ENCODE measurements around the gene TRIP10. TPM values are rescaled to one million over a fixed set of nuclear protein-coding genes. Genes with fewer than 3 reads are reported as not detected.

The TRIP10 gene
- total RNA-seq, 1 experiment from 2014 or later = 50.0 TPM

GRCh38 chr19:6716610-6716970, 22.9 kb upstream of the TRIP10 start:
- no peaks in the 10 kb centered on the region for H3K36me3 ChIP-seq
- no peak overlapping the region for H3K4me3 ChIP-seq
- H3K27ac ChIP-seq = no peak overlapping the region
- 0 out of 2 replicates have a peak, but pooled peaks cover 3% of the 10 kb centered on the region for H3K9me3 ChIP-seq (replicated peaks)
- H3K4me1 ChIP-seq (replicated peaks) = no peaks in the 10 kb centered on the region
- no peaks in the 10 kb centered on the region; the same call in 1 of the 2 replicates for H3K27me3 ChIP-seq (replicated peaks)
- no peak for DNase-seq (ENCODE audit: low read depth in 1 of 2, low spot score in 2 of 2)

DNA sequence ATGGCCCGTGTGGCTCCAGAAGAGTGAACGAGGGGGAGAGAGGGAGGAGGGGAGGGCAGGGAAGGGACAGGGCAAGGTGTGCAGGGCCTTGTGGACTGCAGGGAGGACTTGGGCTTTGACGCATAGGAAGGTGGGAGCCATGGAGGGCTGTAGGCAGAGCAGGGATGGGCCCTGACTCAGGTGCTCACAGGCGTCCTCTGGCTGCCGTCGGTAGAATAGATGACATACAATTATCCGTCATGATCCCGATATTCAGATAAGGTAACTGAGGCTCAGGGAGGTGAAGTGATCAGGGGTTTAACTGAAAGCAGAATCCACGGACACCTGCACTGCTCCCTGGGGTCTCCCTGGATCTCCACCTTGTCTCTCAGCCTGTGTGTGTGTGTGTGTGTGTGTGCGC, 22.4 kb upstream of the TRIP10 start:
- H3K27ac ChIP-seq = no peak overlapping the region
- H3K27me3 ChIP-seq (replicated peaks) = no peaks in the 10 kb centered on the region; the same call in 1 of the 2 replicates
- no peak overlapping the region for H3K4me3 ChIP-seq
- no peaks in the 10 kb centered on the region for H3K4me1 ChIP-seq (replicated peaks)
- no peaks in the 10 kb centered on the region for H3K36me3 ChIP-seq
- no peak for DNase-seq (ENCODE audit: low read depth in 1 of 2, low spot score in 2 of 2)
- H3K9me3 ChIP-seq (replicated peaks) = 0 out of 2 replicates have a peak, but pooled peaks cover 3% of the 10 kb centered on the region

- DNase-seq (ENCODE audit: low read depth in 1 of 2, low spot score in 2 of 2) = no peak
- no peaks in the 10 kb centered on the region for H3K36me3 ChIP-seq
- no peak overlapping the region for H3K4me3 ChIP-seq
- 0 out of 2 replicates have a peak, but pooled peaks cover 3% of the 10 kb centered on the region for H3K9me3 ChIP-seq (replicated peaks)
- no peaks in the 10 kb centered on the region; the same call in 1 of the 2 replicates for H3K27me3 ChIP-seq (replicated peaks)
- no peak overlapping the region for H3K27ac ChIP-seq
- H3K4me1 ChIP-seq (replicated peaks) = no peaks in the 10 kb centered on the region
Observed at GRCh38 chr19:6717441-6717971, 22.0 kb upstream of the TRIP10 start.

DNA sequence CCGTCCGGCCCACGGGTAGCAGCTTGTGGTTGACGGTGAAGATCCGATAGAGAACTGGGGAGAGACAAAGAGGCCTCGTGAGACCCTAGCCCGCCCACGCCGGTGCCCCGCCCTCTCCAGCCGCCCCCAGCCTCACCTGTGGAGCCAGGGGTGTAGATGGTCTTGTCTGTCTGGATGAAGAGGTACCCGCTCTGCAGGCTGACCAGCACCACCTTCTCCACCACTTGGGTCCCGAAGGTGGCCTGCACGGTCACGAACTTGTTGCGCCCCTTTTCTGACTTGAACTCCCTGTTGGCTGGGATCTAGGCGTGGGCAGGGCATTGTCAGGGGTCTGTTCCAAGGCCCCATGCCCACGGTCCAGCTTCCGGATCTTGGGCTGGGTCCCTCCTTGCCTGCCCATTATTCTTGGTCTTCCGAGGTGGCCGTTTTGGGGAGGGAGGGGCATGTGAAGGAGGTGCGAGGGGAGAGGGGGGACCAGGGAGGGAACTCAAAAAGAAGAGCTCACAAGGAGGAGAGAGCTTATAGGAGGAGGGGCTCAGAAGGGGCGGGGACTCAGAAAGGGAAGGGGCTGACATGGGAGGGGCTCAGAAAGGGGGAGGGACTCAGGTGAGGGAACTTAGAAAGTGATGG, 21.3 kb upstream of the TRIP10 start:
- H3K27ac ChIP-seq = no peak overlapping the region
- H3K27me3 ChIP-seq (replicated peaks) = no peaks in the 10 kb centered on the region; the same call in 1 of the 2 replicates
- H3K4me1 ChIP-seq (replicated peaks) = no peaks in the 10 kb centered on the region
- H3K4me3 ChIP-seq = no peak overlapping the region
- H3K9me3 ChIP-seq (replicated peaks) = 0 out of 2 replicates have a peak, but pooled peaks cover 3% of the 10 kb centered on the region
- DNase-seq (ENCODE audit: low read depth in 1 of 2, low spot score in 2 of 2) = no peak
- H3K36me3 ChIP-seq = no peaks in the 10 kb centered on the region

DNA sequence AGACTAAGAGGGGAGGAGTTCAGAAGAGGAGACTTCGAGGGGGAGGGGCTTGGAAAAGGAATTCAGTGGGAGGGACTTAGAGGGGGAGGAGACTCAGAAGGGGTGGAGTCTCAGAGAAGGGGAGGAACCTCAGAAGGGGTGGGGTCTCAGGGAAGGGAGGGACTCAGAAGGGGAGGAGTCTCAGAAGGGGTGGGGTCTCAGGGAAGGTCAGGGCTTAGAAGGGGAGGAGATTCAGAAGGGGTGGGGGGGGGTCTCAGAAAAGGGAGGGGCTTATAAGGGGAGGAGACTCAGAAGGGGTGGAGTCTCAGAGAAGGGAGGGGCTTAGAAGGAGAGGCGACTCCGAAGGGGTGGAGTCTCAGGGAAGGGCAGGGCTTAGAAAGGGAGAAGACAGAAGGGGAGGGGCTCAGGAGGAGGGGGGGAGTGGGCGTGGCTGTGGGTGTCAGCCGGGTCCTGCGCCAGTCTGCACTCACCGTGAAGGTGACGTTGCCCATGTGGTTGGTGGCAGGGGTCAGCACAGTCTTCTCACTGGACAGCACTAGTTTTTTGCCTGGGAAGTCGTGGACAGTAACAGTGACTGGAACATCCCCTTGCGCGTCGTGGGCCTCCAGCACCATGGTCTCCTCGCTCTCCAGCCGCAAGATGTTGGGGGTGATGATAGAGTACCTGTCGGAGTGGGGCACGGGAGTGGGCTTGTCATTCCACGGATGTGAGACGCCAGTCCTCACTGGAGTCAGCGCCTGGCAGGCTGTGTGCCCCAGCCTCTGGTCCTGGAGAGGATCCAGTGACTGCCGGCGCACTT, 20.5 kb upstream of the TRIP10 start:
- 0 out of 2 replicates have a peak, but pooled peaks cover 3% of the 10 kb centered on the region for H3K9me3 ChIP-seq (replicated peaks)
- H3K4me3 ChIP-seq = no peak overlapping the region
- H3K4me1 ChIP-seq (replicated peaks) = no peaks in the 10 kb centered on the region
- H3K27me3 ChIP-seq (replicated peaks) = no peaks in the 10 kb centered on the region; the same call in 1 of the 2 replicates
- DNase-seq (ENCODE audit: low read depth in 1 of 2, low spot score in 2 of 2) = no peak
- no peak overlapping the region for H3K27ac ChIP-seq
- H3K36me3 ChIP-seq = no peaks in the 10 kb centered on the region

- H3K9me3 ChIP-seq (replicated peaks) = 0 out of 2 replicates have a peak, but pooled peaks cover 3% of the 10 kb centered on the region
- H3K27me3 ChIP-seq (replicated peaks) = no peaks in the 10 kb centered on the region; the same call in 1 of the 2 replicates
- no peak for DNase-seq (ENCODE audit: low read depth in 1 of 2, low spot score in 2 of 2)
- no peak overlapping the region for H3K4me3 ChIP-seq
- no peaks in the 10 kb centered on the region for H3K4me1 ChIP-seq (replicated peaks)
- H3K36me3 ChIP-seq = no peaks in the 10 kb centered on the region
- H3K27ac ChIP-seq = no peak overlapping the region
Observed at GRCh38 chr19:6719540-6719861, 20.0 kb upstream of the TRIP10 start.

DNA sequence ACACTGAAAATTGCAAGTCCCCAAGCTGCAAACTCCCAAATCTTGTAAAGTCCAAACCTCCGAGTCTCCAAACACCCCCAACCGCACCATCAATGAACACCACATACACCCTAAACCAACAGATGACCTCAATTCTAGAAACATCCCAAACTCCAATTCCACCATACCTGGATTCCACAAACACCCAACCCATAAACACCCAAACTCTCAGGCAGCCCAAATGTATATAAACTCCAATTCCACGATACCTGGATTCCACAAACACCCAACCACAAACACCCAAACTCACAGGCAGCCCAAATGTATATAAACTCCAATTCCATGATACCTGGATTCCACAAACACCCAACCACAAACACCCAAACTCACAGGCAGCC, 19.5 kb upstream of the TRIP10 start:
- no peak for DNase-seq (ENCODE audit: low read depth in 1 of 2, low spot score in 2 of 2)
- no peak overlapping the region for H3K4me3 ChIP-seq
- no peak overlapping the region for H3K27ac ChIP-seq
- H3K27me3 ChIP-seq (replicated peaks) = no peaks in the 10 kb centered on the region; the same call in 1 of the 2 replicates
- no peaks in the 10 kb centered on the region for H3K4me1 ChIP-seq (replicated peaks)
- H3K9me3 ChIP-seq (replicated peaks) = 0 out of 2 replicates have a peak, but pooled peaks cover 3% of the 10 kb centered on the region
- no peaks in the 10 kb centered on the region for H3K36me3 ChIP-seq

- H3K27me3 ChIP-seq (replicated peaks) = no peaks in the 10 kb centered on the region; the same call in 1 of the 2 replicates
- no peaks in the 10 kb centered on the region for H3K4me1 ChIP-seq (replicated peaks)
- 0 out of 2 replicates have a peak, but pooled peaks cover 3% of the 10 kb centered on the region for H3K9me3 ChIP-seq (replicated peaks)
- no peaks in the 10 kb centered on the region for H3K36me3 ChIP-seq
- H3K4me3 ChIP-seq = no peak within 1 kb of the TSS
- H3K27ac ChIP-seq = no peak within 1 kb of the TSS
- no peak for DNase-seq (ENCODE audit: low read depth in 1 of 2, low spot score in 2 of 2)
Observed at GRCh38 chr19:6720369-6721137, 18.9 kb upstream of the TRIP10 start, which contains the start of gene C3. Gene C3 (minus strand): TSS chr19:6720650. CDS start chr19:6720589, 61 bp downstream.

DNA sequence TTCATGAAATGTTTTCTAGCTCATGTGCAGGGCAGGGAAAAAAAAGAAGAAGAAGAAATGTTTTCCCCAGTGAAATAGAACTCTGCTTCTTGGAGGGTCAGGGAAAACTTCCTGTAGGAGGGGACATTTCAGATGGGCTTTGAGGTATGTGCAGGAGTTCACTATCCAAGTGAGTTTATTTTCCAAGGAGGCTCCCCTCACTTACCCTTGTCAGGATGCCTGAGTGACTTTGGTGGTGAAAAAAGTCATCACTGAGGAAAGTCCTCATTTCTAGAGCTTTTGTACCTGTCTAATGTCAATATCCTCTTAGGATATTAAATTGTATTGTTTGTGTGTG, 18.4 kb upstream of the TRIP10 start:
- Histone ChIP-seq H3K9me3 (replicated peaks) (0 out of 2 replicates have a peak, but pooled peaks cover 3% of the 10 kb centered on the region), H3K4me3 (no peak overlapping the region), H3K27ac (no peak overlapping the region), H3K36me3 (no peaks in the 10 kb centered on the region), H3K4me1 (replicated peaks) (no peaks in the 10 kb centered on the region), H3K27me3 (replicated peaks) (no peaks in the 10 kb centered on the region; the same call in 1 of the 2 replicates)
- no peak for DNase-seq (ENCODE audit: low read depth in 1 of 2, low spot score in 2 of 2)

- Histone ChIP-seq H3K36me3 (no peaks in the 10 kb centered on the region), H3K4me1 (replicated peaks) (no peaks in the 10 kb centered on the region), H3K4me3 (no peak overlapping the region), H3K27ac (no peak overlapping the region), H3K27me3 (replicated peaks) (no peaks in the 10 kb centered on the region; the same call in 1 of the 2 replicates), H3K9me3 (replicated peaks) (0 out of 2 replicates have a peak, but pooled peaks cover 3% of the 10 kb centered on the region)
- DNase-seq (ENCODE audit: low read depth in 1 of 2, low spot score in 2 of 2) = no peak
Observed at GRCh38 chr19:6721773-6722172, 17.7 kb upstream of the TRIP10 start.

DNA sequence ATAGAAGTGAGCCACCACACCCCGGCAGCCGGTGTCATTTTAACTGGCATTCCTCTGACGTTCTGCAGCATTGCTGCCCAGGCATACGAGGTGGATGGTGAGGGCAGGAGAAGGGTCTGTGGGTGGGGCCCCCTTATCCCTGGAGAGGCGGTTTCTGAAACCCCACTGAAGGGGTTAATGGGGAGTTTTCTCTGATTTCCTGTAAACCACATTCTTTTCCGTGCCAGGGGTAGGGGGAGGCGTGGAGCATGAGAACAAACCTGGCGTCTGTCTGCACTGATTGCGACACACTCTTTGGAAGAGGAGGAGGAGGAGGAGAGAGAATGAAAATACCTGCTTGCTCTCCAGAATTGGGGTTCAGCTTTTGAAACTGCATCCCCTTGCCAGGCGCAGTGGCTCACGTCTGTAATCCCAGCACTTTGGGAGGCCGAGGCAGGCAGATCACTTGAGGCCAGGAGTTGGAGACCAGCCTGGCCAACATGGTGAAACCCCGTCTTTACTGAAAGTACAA, 16.3 kb upstream of the TRIP10 start:
- Histone ChIP-seq H3K9me3 (replicated peaks) (no peaks in the 10 kb centered on the region), H3K27me3 (replicated peaks) (no peaks in the 10 kb centered on the region; the same call in 1 of the 2 replicates), H3K27ac (no peak overlapping the region), H3K4me1 (replicated peaks) (no peaks in the 10 kb centered on the region), H3K4me3 (no peak overlapping the region), H3K36me3 (no peaks in the 10 kb centered on the region)
- DNase-seq (ENCODE audit: low read depth in 1 of 2, low spot score in 2 of 2) = no peak

- Histone ChIP-seq H3K36me3 (no peaks in the 10 kb centered on the region), H3K27ac (no peak overlapping the region)
- no peak for DNase-seq (ENCODE audit: low read depth in 1 of 2, low spot score in 2 of 2)
Observed at GRCh38 chr19:6723738-6724137, 15.7 kb upstream of the TRIP10 start.

More at GRCh38 chr19:6723738-6724137, 15.7 kb upstream of the TRIP10 start:
- Histone ChIP-seq H3K9me3 (replicated peaks) (no peaks in the 10 kb centered on the region), H3K4me1 (replicated peaks) (no peaks in the 10 kb centered on the region), H3K27me3 (replicated peaks) (no peaks in the 10 kb centered on the region; the same call in 1 of the 2 replicates), H3K4me3 (no peak overlapping the region)
